Activated CD4-positive, alpha-beta T cell treated with anti-CD3 and anti-CD28 coated beads, Interleukin-2, amount 50 U/mL, for 16 hours (primary cell): Measurements from ENCODE around the gene SEC24A.
A peak's percentile ranks its signal among the peaks of the same experiment; 100 is the strongest.
"Not testable (repeated sequence)": the region's sequence is repeated elsewhere in the genome, so short reads cannot be mapped to it uniquely, and the experiment has no call there.

Source experiments
- DNase-seq: peaks from one replicate; pipeline ENCODE4 v3.0.0-alpha.2; 2020

The SEC24A gene

DNA sequence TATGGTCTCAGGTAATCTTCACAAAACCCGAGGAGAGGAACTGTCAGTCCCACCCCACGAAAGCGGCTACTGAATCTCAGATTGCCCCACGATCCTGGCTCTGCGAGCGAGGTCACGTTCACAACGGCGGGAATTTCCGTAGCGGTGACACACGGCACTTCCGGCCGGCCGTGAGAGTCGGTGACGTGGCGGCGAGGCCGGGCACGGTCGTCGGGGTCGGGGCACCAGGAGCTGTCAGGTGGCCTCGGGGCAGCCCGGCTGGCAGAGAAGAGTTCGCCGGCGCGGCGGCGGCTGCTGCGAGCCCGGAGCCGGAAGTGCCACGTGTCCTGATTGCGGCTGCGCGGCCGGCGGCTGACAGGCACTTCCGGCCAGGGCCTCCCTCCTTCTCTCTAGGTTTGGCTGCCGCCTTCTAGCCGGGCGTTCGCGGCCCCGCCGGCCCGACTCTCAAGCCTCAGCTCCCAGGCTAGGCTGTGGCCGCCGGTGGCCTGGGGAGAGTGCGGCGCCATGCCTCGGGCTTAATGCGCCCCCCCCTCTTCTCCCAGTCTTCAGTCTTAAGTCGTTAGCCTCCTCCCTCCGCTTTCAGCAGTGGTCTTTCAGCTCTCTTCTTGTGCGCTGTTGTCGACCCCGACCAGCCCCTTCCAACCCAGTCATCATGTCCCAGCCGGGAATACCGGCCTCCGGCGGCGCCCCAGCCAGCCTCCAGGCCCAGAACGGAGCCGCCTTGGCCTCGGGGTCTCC lies at the start of gene SEC24A:
TSS of gene SEC24A (plus strand) at position 361 of the 738 bp plus-strand sequence. CDS start at position 653, 292 bp downstream.
- DNase-seq: peak; percentile 95

DNA sequence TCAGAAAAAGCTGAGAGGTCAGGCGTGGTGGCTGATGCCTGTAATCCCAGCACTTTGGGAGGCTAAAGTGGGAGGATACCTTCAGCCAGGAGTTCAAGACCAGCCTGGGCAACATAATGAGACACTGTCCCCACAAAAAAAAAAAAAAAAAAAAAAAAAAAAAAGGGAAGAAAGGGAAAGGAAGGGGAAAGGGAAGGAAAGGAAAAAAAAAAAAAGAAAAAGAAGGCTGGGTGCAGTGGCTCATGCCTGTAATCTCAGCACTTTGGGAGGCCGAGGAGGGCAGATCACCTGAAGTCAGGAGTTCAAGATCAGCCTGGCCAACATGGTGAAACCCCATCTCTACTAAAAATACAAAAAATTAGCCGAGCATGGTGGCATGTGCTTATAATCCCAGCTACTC lies 48.8 kb upstream of the SEC24A start:
- DNase-seq: not testable (repeated sequence)

DNA sequence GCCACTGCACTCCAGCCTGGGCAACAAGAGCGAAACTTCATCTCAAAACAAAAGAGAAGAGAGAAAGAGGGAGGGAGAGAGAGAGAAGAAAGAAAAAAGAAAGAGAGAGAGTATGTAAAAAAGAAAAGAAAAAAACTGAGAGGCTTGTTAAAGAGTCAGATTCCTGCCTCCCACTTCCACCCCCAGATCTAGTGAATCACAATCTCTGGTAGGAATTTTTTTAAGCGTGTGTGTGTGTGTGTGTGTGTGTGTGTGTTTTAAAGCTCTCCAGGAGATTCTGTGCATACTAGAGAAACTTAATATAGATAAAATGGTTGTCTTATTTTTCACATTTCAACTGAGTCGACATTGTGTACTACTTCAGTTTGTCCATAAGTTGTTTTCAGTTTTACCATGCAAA lies 48.0 kb upstream of the SEC24A start:
- no peak for DNase-seq

DNA sequence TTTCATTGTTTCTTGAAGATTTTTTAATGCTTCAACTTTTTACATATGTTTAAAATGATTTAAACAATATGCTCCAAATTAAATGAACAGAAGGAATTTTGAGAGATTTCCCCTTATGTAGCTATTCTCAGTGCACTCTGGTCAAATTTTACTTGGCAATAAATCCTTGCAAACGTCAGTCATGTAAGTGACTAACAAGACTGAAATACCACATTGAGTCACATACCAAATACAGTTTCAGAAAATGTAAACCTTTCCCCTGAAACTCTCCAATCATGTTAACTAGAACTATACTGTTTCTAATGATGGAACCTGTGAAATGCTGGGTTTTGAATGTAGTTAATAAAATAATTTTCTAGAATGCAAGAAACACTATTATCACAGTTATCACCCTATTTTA lies 45.5 kb upstream of the SEC24A start:
- peak; percentile 75 for DNase-seq

DNA sequence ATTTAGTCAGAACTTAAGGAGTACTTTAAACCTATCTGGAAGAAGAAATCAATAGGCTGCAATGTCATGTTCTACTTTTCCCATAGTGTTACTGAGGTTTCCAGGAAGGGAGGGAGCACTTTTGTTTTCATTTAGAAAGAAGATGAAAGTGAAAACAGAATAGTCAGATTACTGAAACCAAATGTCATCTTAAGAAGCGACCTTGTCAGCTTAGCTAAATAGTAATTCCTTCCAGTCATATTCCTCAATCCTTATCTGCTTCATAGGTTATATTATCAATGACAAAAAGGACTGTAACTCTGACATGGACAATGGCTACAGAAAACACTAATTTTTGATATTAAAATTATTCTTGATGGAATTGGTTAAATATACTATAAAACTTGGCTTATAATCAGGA lies 43.7 kb upstream of the SEC24A start:
- peak; percentile 69 for DNase-seq

DNA sequence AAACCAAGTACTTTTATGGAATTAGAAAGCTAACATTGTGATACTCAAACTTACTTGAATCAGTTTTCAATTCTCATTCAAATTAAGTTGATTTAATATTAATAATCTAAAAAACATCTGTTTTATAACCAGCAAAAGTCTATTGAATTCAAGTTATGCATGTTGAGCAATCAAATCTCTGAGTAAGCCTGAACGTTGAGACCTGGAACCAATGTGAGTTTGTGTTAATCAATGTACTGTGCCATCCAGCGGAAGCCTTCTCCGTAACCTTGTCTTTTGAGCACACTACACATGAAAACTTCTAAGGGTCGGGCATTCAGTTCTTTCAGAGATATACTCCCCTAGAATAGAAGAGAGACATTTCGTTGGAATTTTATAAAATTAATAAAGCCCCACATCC lies 41.9 kb upstream of the SEC24A start:
- DNase-seq: no peak

DNA sequence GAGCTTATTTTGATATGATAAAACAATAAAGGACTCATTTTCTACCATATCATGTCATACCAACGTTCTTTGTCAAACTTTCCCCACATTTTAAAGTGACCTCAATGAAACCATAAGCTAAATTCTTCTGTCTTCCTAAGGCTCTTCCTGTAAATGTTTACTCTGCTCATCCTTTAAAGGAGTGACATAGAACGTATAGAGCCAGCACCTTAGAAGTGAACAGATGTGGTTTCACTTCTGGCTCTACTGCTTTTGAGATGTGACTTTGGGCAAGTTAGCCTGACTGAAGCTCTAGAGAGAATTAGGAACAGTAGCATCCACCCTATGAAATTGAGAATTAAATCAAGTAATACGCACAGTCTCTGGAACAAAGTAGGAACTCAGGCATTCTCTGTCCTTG lies 40.0 kb upstream of the SEC24A start:
- DNase-seq: peak; percentile 49

DNA sequence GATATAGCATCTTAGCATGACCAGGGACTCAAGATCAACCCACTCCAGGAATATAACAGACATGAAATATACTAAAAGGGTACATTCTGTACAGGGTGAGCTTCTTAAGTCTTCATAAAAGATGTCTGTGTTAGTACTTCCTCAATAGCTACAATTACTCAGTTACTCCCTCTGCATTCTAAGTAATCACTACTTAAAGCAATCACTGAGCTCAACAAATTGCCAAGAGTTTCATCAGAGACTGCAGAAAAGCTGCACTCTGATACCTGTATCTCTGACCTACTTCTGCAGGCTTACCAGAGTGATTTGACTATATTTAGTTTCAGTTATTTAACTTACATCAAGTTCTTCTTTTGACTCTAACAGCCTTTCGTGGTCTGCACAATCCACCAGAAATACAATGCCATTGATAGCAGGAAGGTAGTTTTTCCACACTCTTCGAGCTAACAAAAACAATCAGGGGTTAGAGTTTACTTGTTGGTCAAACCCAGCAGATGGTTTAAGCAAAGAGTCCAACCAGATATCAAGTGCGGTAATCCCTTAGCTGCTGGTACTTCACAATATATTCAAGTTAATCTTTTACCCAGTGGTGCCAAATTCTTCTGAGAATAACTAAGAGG lies 39.2 kb upstream of the SEC24A start:
- DNase-seq: peak; percentile 76

DNA sequence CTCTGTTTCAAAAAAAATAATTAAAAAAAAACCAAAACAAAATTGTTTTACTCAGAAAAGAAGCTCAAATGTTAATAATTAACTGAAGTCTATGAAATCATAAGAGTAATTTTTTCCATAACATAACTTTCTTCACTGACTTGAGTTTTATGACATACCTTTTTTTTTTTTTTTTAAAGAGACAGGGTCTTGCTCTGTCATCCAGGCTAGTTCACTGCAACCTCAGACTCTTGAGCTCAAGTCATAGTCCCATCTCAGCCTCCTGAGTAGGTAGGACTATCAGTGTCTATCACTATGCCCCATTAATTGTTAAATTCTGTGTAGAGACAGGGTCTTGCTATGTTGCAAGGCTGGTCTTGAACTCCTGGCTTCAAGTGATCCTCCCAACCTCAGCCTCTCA lies 37.9 kb upstream of the SEC24A start:
- DNase-seq: no peak

DNA sequence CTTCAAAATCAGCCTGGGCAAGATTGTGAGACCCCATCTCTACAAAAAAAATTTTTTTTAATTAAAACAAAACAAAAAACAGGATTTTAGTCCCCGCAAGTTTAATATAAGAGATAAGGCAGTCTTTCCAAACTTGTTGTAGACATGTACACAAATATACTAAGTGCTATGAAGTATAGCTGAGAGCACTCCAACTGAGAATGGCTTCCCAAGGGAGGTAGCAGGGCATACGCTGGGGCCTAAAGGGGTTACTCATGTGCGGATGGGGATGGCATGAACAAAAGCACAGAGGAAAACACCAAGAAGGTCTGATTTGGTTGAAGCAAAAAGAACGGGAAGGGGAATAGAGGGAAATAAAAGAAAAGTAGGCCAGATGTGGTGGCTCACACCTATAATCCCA lies 37.1 kb upstream of the SEC24A start:
- no peak for DNase-seq

DNA sequence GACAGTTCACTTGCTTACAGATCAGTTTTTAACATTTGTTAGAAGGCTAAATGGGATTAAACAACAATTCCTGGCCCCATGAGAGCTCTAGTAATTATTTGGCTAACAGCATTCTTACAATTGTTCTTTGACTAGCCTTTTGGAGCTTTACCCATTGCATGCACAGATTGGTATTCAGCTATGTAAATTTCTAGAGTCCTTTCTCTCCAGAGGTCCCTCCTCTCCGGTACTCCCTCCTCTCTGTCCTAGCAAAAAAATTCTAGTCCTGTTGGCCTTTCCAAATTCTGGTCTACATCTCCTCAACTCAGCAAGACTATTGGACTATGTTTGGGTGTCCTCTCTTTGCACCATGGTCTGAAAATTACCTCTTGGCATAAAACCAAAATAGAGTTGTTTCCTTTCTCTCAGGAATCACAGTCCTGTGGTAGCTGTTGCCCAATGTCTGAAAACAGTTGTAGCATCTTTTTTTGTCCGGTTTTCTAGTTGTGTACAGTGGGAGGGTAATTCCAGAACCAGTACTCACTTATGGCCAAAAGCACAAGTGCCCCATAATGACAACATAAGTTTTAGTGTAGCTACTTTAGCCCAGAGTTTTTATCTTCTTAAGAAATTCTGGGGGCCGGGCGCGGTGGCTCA lies 34.0 kb upstream of the SEC24A start:
- no peak for DNase-seq

DNA sequence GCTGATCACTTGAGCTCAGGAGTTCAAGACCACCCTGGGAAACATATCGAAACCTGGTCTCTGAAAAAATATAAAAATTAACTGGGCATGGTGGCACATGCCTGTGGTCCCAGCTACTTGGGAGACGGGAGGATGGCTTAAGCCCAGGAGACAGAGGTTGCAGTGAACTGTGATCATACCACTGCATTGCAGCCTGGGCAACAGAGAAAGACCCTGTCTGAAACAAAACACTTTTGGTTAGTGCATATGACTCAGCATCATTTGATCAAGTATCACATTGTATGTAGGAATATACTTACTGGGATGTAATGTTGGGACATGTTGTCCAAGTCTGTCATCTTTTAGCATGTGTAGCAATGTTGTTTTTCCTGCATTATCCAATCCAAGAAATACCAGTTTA lies 28.0 kb upstream of the SEC24A start:
- no peak for DNase-seq

DNA sequence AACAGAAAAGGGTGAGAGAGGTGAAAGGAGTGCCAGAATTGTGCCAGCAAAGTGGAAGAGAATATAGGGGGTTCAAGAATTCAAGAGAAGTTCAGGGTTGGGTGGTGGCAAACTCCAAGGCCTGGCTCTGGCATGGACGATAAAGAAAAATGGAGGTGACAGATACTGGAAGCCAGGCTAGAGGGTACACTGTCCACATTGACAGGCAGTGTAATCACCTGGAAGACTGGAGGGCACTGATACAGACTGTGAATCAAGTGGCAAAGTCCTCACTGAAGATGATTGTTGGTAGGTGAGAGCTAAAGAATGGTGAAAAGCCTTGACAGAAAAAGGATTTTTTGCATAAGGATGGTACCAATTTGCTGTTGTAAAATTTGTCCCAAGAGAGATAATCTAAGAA lies 23.0 kb upstream of the SEC24A start:
- DNase-seq: no peak

DNA sequence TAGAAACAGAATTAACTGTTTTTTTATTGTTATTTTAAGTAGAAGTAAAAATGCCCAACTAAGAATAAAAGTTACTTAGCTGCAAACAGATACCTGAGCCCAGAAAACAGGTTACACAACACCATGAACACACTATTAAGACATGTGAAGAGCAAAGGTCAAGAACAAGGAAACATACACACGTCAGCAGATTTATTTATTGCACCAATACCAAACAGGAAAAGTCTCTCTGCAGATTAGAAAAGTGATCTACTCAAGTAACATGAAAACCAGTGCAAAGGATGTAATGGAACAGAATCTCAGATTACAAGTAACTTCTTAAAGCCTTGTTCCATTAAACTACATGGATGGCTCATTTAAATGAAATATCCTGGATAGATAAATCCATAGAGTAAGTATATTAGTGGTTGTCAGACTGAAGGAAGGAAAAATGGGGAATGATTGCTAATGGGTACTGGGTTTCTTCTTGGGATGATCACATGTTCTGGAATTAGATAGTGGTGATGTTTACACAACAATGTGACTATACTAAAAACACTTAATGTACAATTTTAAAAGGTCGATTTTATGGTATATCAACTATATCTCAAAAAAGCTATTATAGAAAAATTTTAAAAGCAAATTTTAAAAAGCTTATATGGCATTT lies 22.1 kb upstream of the SEC24A start:
- DNase-seq: no peak

DNA sequence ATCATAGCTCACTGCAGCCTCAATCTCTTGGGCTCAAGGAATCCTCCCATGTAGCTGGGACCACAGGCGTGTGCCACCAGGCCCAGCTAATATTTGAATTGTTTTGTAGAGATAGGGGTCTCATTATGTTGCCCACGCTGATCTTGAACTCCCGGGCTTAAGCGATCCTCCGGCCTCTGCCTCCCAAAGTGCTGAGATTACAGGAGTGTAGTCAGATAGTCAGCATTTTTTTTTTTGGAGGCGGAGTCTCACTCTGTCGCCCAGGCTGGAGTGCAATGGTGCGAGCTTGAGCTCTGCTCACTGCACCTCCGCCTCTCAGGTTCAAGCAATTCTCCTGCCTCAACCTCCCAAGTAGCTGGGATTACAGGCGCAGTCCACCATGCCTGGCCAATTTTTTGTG lies 14.4 kb upstream of the SEC24A start:
- no peak for DNase-seq

DNA sequence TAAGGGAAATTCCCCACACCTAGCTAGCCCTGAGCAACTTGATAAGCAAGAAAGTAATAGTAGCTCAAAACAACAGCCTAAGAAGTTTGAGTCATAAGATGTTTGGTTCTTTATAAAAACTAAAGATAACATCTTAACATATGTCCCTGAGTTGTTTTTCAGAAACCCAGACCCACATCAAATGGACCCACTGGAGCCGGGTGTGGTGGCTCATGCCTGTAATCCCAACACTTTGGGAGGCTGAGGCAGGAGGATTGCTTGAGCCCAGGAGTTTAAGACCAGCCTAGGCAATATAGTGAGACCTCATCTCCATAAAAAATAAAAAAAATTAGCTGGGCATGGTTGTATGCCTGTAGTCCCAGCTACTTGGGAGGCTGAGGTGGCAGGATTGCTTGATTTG lies 13.2 kb upstream of the SEC24A start:
- DNase-seq: not testable (repeated sequence)

DNA sequence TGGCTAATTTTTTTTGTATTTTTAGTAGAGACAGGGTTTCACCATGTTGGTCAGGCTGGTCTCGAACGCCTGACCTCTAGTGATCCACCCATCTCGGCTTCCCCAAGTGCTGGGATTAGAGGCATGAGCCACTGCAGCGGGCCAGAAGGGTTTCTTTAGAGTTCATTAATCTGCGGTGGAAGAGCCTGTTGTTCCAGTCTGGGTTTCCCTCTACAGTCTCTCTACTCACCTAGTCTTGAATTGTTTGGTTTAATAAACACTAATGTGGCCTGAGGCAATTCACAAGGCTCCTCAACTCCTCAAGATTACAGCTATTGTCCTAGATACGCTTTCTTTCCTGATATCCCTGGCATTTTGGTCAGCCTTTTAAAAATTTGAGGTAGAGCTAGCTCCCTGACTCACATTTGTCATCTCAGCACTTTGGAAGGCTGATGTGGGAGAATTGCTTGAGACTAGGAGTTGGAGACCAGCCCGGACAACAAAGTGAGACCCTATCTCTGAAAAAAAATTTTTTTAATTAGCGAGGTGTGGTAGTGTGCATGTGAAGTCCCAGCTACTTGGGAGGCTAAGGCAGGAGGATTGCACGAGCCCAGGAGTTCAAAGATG lies 11.4 kb upstream of the SEC24A start:
- no peak for DNase-seq

DNA sequence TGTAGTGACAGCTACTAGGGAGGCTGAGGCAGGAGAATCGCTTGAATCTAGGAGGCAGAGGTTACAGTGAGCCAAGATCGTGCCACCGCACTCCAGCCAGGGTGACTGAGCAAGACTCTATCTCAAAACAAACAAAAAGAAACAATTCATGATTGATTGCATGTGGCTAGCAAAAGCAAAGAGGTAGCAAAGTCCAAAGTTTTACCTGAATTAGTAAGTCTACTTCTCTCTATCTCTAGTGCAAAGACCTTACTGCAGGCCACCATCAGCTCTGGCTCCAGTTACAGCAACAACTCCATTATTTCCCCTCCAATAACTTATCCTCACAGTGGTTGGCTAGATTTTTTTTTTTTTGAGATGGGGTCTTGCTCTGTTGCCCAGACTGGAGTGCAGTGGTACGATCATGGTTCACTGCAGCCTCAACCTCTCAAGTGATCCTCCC lies 9.8 kb upstream of the SEC24A start:
- DNase-seq: no peak

DNA sequence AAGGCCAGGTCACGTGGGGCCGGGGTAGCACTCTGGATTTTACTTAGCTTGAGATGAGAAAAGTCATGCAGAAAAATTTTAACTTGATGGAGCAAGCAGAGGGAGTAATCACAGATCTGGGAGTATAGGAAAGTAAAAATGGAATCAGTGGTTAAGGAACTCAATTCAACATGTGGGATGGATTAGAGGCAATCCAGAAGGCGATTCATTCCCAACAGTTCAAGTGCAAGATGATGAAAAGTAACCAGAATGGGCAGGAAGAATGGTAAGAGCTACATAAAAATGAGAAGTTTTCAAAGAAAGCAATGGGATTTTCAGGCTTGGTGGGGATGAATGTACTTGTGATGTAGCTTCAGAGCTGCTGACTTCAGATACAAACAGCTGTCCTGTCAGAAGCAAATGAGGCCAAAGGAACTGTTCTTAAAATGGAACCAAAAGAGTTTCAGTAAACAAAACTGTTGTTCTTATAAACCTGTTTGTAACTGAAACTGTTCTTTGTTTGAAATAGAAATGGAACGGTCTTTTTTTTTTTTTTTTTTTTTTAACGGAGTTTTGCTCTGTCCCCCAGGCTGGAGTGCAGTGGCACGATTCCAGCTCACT lies 5.6 kb upstream of the SEC24A start:
- no peak for DNase-seq

DNA sequence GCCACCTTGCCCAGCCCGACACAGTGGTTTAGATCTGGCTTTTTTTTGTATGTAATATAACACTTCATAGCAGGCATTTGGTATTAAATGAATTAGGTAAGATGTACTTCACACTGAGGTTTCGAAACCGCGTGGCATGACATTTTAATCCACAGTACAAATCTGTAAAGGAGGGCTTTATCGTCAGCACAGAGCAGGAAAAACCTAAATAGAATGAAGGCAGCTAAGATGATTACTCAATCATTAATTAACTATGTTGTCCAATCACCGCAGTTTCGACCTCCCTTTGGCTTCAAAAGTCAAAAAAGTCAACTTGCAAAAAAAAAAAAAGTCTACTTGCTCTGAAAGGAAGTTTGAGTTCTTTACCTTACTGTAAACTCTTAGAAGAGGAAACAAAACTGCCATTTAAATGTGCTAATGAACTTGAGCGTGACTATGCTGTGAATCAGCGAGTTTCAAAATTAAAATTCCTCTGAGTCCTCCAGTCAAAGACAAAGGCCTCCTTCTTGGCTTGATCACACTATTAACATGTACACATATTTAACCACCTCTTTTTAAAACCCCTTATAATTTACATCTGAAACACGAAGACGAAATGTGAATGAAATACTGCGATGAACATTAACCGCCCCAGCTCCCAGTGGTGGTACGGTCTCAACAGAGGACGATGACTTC lies 698 bp upstream of the SEC24A start:
- DNase-seq: peak; percentile 73

DNA sequence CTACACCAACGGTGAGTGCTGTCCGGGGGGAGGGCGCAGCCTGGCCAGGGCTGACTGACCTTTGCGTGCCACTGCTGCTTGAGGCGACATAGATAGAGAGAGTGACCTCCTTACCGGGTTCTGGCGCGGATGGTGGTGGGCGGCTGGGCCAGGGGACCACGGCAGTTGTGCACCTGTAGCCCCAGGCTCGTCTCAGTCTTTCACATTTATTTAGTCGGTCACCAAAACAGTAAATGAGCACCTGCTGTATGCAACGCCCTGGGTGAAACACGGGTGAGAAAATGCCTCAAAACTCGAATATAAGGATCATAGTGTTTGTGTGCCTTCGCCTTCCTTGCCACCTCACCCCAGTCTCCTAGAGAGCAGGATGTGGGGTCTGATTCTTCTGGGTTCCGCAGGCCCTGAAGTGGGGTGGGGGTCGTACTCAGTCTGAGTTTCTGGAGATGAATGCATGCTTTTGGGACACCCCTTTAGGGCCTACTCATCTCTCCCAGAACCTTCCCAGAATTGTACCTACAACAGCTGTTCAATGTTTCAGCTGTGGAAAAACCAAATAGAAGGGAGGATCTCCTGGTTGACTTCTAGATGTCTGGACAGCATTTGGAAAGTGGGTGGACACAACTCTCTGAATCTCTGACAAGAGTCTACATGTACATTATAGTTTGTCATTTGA lies 714 bp downstream of the SEC24A start:
- peak; percentile 29 for DNase-seq

DNA sequence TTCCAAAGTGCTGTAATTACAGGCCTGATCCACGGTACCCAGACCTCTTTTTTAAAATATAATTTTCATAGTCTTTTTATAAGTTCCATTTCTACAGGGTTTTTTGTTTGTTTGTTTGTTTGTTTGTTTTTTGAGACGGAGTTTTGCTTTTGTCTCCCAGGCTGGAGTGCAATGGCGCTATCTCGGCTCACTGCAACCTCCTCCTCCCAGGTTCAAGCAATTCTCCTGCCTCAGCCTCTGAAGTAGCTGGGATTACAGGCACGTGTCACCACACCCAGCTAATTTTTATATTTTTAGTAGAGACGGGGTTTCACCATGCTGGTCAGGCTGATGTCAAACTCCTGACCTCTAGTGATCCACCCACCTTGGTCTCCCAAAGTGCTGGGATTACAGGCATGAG lies 2.1 kb downstream of the SEC24A start:
- not testable (repeated sequence) for DNase-seq
